ENCODE data around the gene DENR.

- TF ChIP-seq, protein P1, sequence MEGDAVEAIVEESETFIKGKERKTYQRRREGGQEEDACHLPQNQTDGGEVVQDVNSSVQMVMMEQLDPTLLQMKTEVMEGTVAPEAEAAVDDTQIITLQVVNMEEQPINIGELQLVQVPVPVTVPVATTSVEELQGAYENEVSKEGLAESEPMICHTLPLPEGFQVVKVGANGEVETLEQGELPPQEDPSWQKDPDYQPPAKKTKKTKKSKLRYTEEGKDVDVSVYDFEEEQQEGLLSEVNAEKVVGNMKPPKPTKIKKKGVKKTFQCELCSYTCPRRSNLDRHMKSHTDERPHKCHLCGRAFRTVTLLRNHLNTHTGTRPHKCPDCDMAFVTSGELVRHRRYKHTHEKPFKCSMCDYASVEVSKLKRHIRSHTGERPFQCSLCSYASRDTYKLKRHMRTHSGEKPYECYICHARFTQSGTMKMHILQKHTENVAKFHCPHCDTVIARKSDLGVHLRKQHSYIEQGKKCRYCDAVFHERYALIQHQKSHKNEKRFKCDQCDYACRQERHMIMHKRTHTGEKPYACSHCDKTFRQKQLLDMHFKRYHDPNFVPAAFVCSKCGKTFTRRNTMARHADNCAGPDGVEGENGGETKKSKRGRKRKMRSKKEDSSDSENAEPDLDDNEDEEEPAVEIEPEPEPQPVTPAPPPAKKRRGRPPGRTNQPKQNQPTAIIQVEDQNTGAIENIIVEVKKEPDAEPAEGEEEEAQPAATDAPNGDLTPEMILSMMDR (IDR thresholded peaks at IDR 0.05): no peak
- TF ChIP-seq POLR2A (IDR thresholded peaks at IDR 0.05): no peak
These were observed 8.6 kb upstream of the DENR start for GRCh38 chr12:122743895-122744525.

Data from adrenal gland (tissue), 5 donors.